GM23248 (cell line): ENCODE measurements around the gene HAPSTR1.

Experiments used
- EZH2 ChIP-seq: fragments of 200-600 bp; sonication (generic); IDR thresholded peaks from 2 replicates; pipeline ENCODE4 v1.6.1; 2018; ENCODE audit warnings: antibody characterized with exemption, mild to moderate bottlenecking; ENCODE audit not compliant: insufficient read depth, poor library complexity, severe bottlenecking
- EZH2phosphoT487 ChIP-seq: fragments of 200-600 bp; sonication (generic); IDR thresholded peaks from 2 replicates; pipeline ENCODE4 v1.6.1; 2018; ENCODE audit warnings: antibody characterized with exemption, moderate library complexity, mild to moderate bottlenecking, low read depth; ENCODE audit not compliant: insufficient read depth

GRCh38 chr16:9125658-9126505, 34.4 kb downstream of the HAPSTR1 start:
- TF ChIP-seq EZH2phosphoT487, result no peak
- TF ChIP-seq EZH2, result no peak
